ENCODE measurements around the gene KLF16. TPM values are rescaled to one million over a fixed set of nuclear protein-coding genes. Genes with fewer than 3 reads are reported as not detected.
A peak's percentile ranks its signal among the peaks of the same experiment; 100 is the strongest.

The KLF16 gene
- total and polyA plus RNA-seq, 5 donors: 4.5 to 11.1 (median 7.1) TPM

- peaks cover 3% of the 10 kb centered on the region for H3K4me1 ChIP-seq (ENCODE audit: control insufficient read depth, insufficient read depth, low read length)
- ATAC-seq (no peak), DNase-seq (no peak)
- WGBS: 92% methylated on average over 2 of the region's 2 CpGs
- intact Hi-C loops (cut with DNase I): no loop called here
- no peaks in the 10 kb centered on the region for H3K9me3 ChIP-seq (ENCODE audit: control insufficient read depth, low read length)
- no peaks in the 10 kb centered on the region for H3K27me3 ChIP-seq (ENCODE audit: control insufficient read depth, insufficient read depth)
- no peak overlapping the region for H3K4me3 ChIP-seq (ENCODE audit: low read length)
- no peak overlapping the region for H3K27ac ChIP-seq (ENCODE audit: low read length)
Observed at GRCh38 chr19:1808395-1808731, 55.0 kb downstream of the KLF16 start.

GRCh38 chr19:1807695-1808394 is 55.5 kb downstream of the KLF16 start:
- Histone ChIP-seq H3K4me1 (ENCODE audit: control insufficient read depth, insufficient read depth, low read length) (no peaks in the 10 kb centered on the region), H3K4me3 (ENCODE audit: low read length) (no peak overlapping the region), H3K27me3 (ENCODE audit: control insufficient read depth, insufficient read depth) (no peaks in the 10 kb centered on the region), H3K9me3 (ENCODE audit: control insufficient read depth, low read length) (no peaks in the 10 kb centered on the region), H3K27ac (ENCODE audit: low read length) (no peak overlapping the region)
- intact Hi-C loops (cut with DNase I): no loop called here
- WGBS: 80% methylated on average over 30 of the region's 30 CpGs
- ATAC-seq (no peak), DNase-seq (no peak)

GRCh38 chr19:1807030-1807694 is 56.2 kb downstream of the KLF16 start:
- H3K4me1 ChIP-seq (ENCODE audit: control insufficient read depth, insufficient read depth, low read length): no peaks in the 10 kb centered on the region
- H3K27ac ChIP-seq (ENCODE audit: low read length): no peak overlapping the region
- intact Hi-C loops (cut with DNase I): no loop called here
- no peaks in the 10 kb centered on the region for H3K9me3 ChIP-seq (ENCODE audit: control insufficient read depth, low read length)
- H3K4me3 ChIP-seq (ENCODE audit: low read length): no peak overlapping the region
- ATAC-seq (no peak), DNase-seq (peak in 1 of 3 donors; percentile 58)
- no peaks in the 10 kb centered on the region for H3K27me3 ChIP-seq (ENCODE audit: control insufficient read depth, insufficient read depth)
- WGBS: 66% methylated on average over 28 of the region's 28 CpGs

GRCh38 chr19:1806184-1807029 is 57.0 kb downstream of the KLF16 start:
- H3K27me3 ChIP-seq (ENCODE audit: control insufficient read depth, insufficient read depth): no peaks in the 10 kb centered on the region
- WGBS: 78% methylated on average over 45 of the region's 45 CpGs
- no peak overlapping the region for H3K4me3 ChIP-seq (ENCODE audit: low read length)
- DNase-seq: peak in 1 of 3 donors; percentile 58
- no peak for ATAC-seq
- no peaks in the 10 kb centered on the region for H3K9me3 ChIP-seq (ENCODE audit: control insufficient read depth, low read length)
- intact Hi-C loops (cut with DNase I): no loop called here
- H3K4me1 ChIP-seq (ENCODE audit: control insufficient read depth, insufficient read depth, low read length): no peaks in the 10 kb centered on the region
- no peak overlapping the region for H3K27ac ChIP-seq (ENCODE audit: low read length)

- H3K27me3 ChIP-seq (ENCODE audit: control insufficient read depth, insufficient read depth): no peaks in the 10 kb centered on the region
- ATAC-seq: no peak
- no peak overlapping the region for H3K4me3 ChIP-seq (ENCODE audit: low read length)
- intact Hi-C loops (cut with DNase I): no loop called here
- no peak overlapping the region for H3K27ac ChIP-seq (ENCODE audit: low read length)
- 87% methylated on average over 24 of the region's 24 CpGs for WGBS
- no peaks in the 10 kb centered on the region for H3K4me1 ChIP-seq (ENCODE audit: control insufficient read depth, insufficient read depth, low read length)
- no peaks in the 10 kb centered on the region for H3K9me3 ChIP-seq (ENCODE audit: control insufficient read depth, low read length)
- DNase-seq: peak in 1 of 3 donors; percentile 53
Observed at GRCh38 chr19:1805401-1806183, 57.8 kb downstream of the KLF16 start.

GRCh38 chr19:1804858-1805257 is 58.5 kb downstream of the KLF16 start:
- Histone ChIP-seq H3K27ac (ENCODE audit: low read length) (no peak overlapping the region), H3K27me3 (ENCODE audit: control insufficient read depth, insufficient read depth) (no peaks in the 10 kb centered on the region), H3K4me1 (ENCODE audit: control insufficient read depth, insufficient read depth, low read length) (no peaks in the 10 kb centered on the region), H3K4me3 (ENCODE audit: low read length) (no peak overlapping the region), H3K9me3 (ENCODE audit: control insufficient read depth, low read length) (no peaks in the 10 kb centered on the region)
- ATAC-seq (no peak), DNase-seq (no peak)
- WGBS: 89% methylated on average over 6 of the region's 6 CpGs
- intact Hi-C loops (cut with DNase I): no loop called here

Small RNA genes within 50 kb of the gene (microRNA-seq; reads per million reads assigned to microRNA genes)
- 0.42 to 0.54 reads per million in 2 donors for gene MIR1909

Other genes starting within 250 kb of the KLF16 start
- 10 to 100 TPM; 20.1 to 23.6 (median 22.4) TPM for gene TCF3, start 211.0 kb downstream of the KLF16 start, total RNA-seq
- gene TCF3, start 211.0 kb downstream of the KLF16 start, polyA plus RNA-seq: 15.3 TPM
- gene ONECUT3, start 110.1 kb downstream of the KLF16 start, total RNA-seq: not detected
- gene ONECUT3, start 110.1 kb downstream of the KLF16 start, polyA plus RNA-seq: not detected
- 1 to 10 TPM in 3 of 4 donors, under 1 TPM in 1; 0.53 to 1.9 (median 1.5) TPM for gene ATP8B3, start 51.3 kb downstream of the KLF16 start, total RNA-seq
- gene ATP8B3, start 51.3 kb downstream of the KLF16 start, polyA plus RNA-seq: 0.97 TPM
- gene REXO1, start 15.1 kb downstream of the KLF16 start, total RNA-seq: 10 to 100 TPM; 12.8 to 22.1 (median 17.4) TPM
- gene REXO1, start 15.1 kb downstream of the KLF16 start, polyA plus RNA-seq: 15.3 TPM
- gene ABHD17A, start 21.9 kb upstream of the KLF16 start, total RNA-seq: 10 to 100 TPM; 64.4 to 71.3 (median 68.3) TPM
- 96.0 TPM for gene ABHD17A, start 21.9 kb upstream of the KLF16 start, polyA plus RNA-seq
- gene ADAT3, start 41.8 kb upstream of the KLF16 start, total RNA-seq: 1 to 10 TPM; 1.2 to 2.7 (median 2.0) TPM
- 1.8 TPM for gene ADAT3, start 41.8 kb upstream of the KLF16 start, polyA plus RNA-seq
- 10 to 100 TPM; 18.4 to 19.9 (median 18.9) TPM for gene SCAMP4, start 41.8 kb upstream of the KLF16 start, total RNA-seq
- gene SCAMP4, start 41.8 kb upstream of the KLF16 start, polyA plus RNA-seq: 16.1 TPM
- gene CSNK1G2, start 77.6 kb upstream of the KLF16 start, total RNA-seq: 10 to 100 TPM; 25.6 to 32.2 (median 29.0) TPM
- gene CSNK1G2, start 77.6 kb upstream of the KLF16 start, polyA plus RNA-seq: 30.2 TPM
- gene BTBD2, start 152.1 kb upstream of the KLF16 start, total RNA-seq: 10 to 100 TPM; 52.7 to 68.4 (median 62.2) TPM
- gene BTBD2, start 152.1 kb upstream of the KLF16 start, polyA plus RNA-seq: 39.3 TPM
- gene MKNK2, start 187.7 kb upstream of the KLF16 start, total RNA-seq: 100 to 1,000 TPM in 3 of 4 donors, 10 to 100 TPM in 1; 96.9 to 151 (median 122) TPM
- gene MKNK2, start 187.7 kb upstream of the KLF16 start, polyA plus RNA-seq: 75.9 TPM
- gene MOB3A, start 232.7 kb upstream of the KLF16 start, total RNA-seq: 10 to 100 TPM; 20.9 to 27.0 (median 21.8) TPM
- 9.5 TPM for gene MOB3A, start 232.7 kb upstream of the KLF16 start, polyA plus RNA-seq
- 1 to 10 TPM; 1.1 to 3.3 (median 2.3) TPM for gene IZUMO4, start 233.3 kb upstream of the KLF16 start, total RNA-seq
- gene IZUMO4, start 233.3 kb upstream of the KLF16 start, polyA plus RNA-seq: 2.7 TPM